Keratinocyte (primary cell): ENCODE results near the gene SNAP29. TPM values are rescaled to one million over a fixed set of nuclear protein-coding genes. Genes with fewer than 3 reads are reported as not detected.

Experiments
- DNase-seq: peaks from one replicate; pipeline ENCODE4 v3.0.0-alpha.2; 2011; ENCODE audit warnings: low read depth, missing footprints, low spot score
- FAIRE-seq: peaks from 2 replicates; lab custom pipeline; 2011; peaks lifted over from hg19 to GRCh38; lab: Jason Lieb, UNC
- H2AFZ ChIP-seq: 2 replicates; pipeline ENCODE4 v1.6.0; 2012; ENCODE audit warnings: low read length, control low read depth, inconsistent platforms; ENCODE audit not compliant: control insufficient read depth
- H3K27ac ChIP-seq: 2 replicates; pipeline ENCODE4 v1.5.1; 2011; ENCODE audit warnings: low read length; ENCODE audit not compliant: control insufficient read depth, insufficient read depth
- H3K27me3 ChIP-seq: 3 replicates; pipeline ENCODE4 v1.6.0; 2011; ENCODE audit warnings: low read length; ENCODE audit not compliant: control insufficient read depth, insufficient read depth; ENCODE audit errors: extremely low read depth
- H3K36me3 ChIP-seq, 2 experiments: 2 replicates in 1 of 2; 3 replicates in 1 of 2; pipeline ENCODE4 v1.5.1; 2011; ENCODE audit warnings: low read length in 2 of 2, mild to moderate bottlenecking in 1 of 2; ENCODE audit not compliant: control insufficient read depth in 2 of 2, insufficient read depth in 2 of 2; ENCODE audit errors: extremely low read depth in 1 of 2
- H3K4me1 ChIP-seq: 3 replicates; pipeline ENCODE4 v1.5.1; 2011; ENCODE audit warnings: low read length; ENCODE audit not compliant: control insufficient read depth, insufficient read depth; ENCODE audit errors: extremely low read depth
- H3K4me2 ChIP-seq: 3 replicates; pipeline ENCODE4 v1.6.0; 2011; ENCODE audit warnings: low read depth, low read length; ENCODE audit not compliant: control insufficient read depth, insufficient read depth; ENCODE audit errors: extremely low read depth
- H3K4me3 ChIP-seq, 3 experiments: fragments of 200-600 bp in 1 of 3; sonication (generic) in 1 of 3; 2 replicates in 2 of 3; 3 replicates in 1 of 3; pipeline ENCODE4 v1.5.1; 2011 to 2016; ENCODE audit warnings: low read length in 3 of 3, mild to moderate bottlenecking in 3 of 3, control low read depth in 2 of 3, inconsistent platforms in 1 of 3, low read depth in 1 of 3, mixed read lengths in 1 of 3, mixed run types in 1 of 3, moderate library complexity in 1 of 3; ENCODE audit not compliant: control insufficient read depth in 2 of 3, insufficient read depth in 2 of 3; ENCODE audit errors: extremely low read depth in 1 of 3
- H3K79me2 ChIP-seq: 2 replicates; pipeline ENCODE4 v1.6.0; 2012; ENCODE audit warnings: low read length; ENCODE audit not compliant: control insufficient read depth, insufficient read depth
- H3K9ac ChIP-seq: 3 replicates; pipeline ENCODE4 v1.6.0; 2011; ENCODE audit warnings: low read length; ENCODE audit not compliant: control insufficient read depth, insufficient read depth; ENCODE audit errors: extremely low read depth
- H3K9me1 ChIP-seq: 3 replicates; pipeline ENCODE4 v1.6.0; 2011; ENCODE audit warnings: low read length; ENCODE audit not compliant: control insufficient read depth, insufficient read depth; ENCODE audit errors: extremely low read depth
- H3K9me3 ChIP-seq: 2 replicates; pipeline ENCODE4 v1.5.1; 2012; ENCODE audit warnings: low read depth, low read length; ENCODE audit not compliant: control insufficient read depth
- H4K20me1 ChIP-seq: 3 replicates; pipeline ENCODE4 v1.6.0; 2011; ENCODE audit warnings: low read length; ENCODE audit not compliant: control insufficient read depth, insufficient read depth; ENCODE audit errors: extremely low read depth
- EZH2 ChIP-seq: IDR thresholded peaks from one replicate; pipeline ENCODE4 v1.6.1; 2012; ENCODE audit warnings: inconsistent platforms, mild to moderate bottlenecking, low read length, moderate library complexity
- dilution Hi-C: fragments of 300-500 bp; cut with MboI; formaldehyde crosslinking; loops from one replicate; pipeline ENCODE4 v1.7.0; 2020; ENCODE audit warnings: low sequenced_read_pairs; ENCODE audit not compliant: extremely low pct_ligation_motif_present
- polyA plus RNA-seq, 5 experiments: library from polyadenylated mRNA; depleted of rRNA in 3 of 5; stranded (reverse) in 3 of 5; stranded (forward) in 1 of 5; unstranded in 1 of 5; fragments of >200 nt; gene quantifications; 1 replicate in 1 of 5; 2 replicates in 3 of 5; 3 replicates in 1 of 5; pipeline versions ENCODE4 v1.2.1 to v1.2.3, GENCODE V29; 2011 to 2012; ENCODE audit warnings: missing spikeins in 2 of 5, low read depth in 1 of 5, low replicate concordance in 1 of 5
- TF ChIP-seq, protein P1 (sequence below), 3 experiments: IDR thresholded peaks in 1 of 3; conservative IDR thresholded peaks in 1 of 3; optimal IDR thresholded peaks in 1 of 3; 2 replicates in 2 of 3; 3 replicates in 1 of 3; pipeline versions ENCODE3 to v1.5.1; 2011; ENCODE audit warnings: low read length in 3 of 3, mild to moderate bottlenecking in 3 of 3, moderate library complexity in 2 of 3, control low read depth in 1 of 3, inconsistent platforms in 1 of 3; ENCODE audit not compliant: insufficient read depth in 2 of 3; ENCODE audit errors: extremely low read depth in 1 of 3

The SNAP29 gene
- polyA plus RNA-seq, 1 donor (not counting 4 experiments of a cell fraction or from before 2014, with no cell fraction given), result 36.5 TPM

DNA sequence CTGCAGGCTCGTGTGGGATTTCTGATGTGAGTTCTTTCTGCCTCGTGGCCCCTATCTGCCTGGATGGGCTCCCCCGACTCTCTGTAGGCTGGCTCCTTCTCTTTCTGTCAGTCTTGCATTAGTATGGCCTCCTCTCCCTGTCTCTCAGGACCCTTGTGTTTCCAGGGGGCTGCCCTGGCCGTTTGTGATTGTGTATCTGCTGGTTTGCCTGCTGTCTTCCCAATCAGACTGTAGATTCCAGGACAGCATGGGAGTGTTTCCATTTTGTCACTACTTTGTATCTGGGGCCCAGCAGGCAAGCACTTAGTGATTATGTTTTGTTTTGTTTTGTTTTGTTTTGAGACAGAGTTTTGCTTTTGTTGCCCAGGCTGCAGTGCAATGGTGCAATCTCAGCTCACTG, 25.6 kb downstream of the SNAP29 start:
- H3K36me3 ChIP-seq, result peaks cover 16 to 32% of the 10 kb centered on the region in 2 experiments

DNA sequence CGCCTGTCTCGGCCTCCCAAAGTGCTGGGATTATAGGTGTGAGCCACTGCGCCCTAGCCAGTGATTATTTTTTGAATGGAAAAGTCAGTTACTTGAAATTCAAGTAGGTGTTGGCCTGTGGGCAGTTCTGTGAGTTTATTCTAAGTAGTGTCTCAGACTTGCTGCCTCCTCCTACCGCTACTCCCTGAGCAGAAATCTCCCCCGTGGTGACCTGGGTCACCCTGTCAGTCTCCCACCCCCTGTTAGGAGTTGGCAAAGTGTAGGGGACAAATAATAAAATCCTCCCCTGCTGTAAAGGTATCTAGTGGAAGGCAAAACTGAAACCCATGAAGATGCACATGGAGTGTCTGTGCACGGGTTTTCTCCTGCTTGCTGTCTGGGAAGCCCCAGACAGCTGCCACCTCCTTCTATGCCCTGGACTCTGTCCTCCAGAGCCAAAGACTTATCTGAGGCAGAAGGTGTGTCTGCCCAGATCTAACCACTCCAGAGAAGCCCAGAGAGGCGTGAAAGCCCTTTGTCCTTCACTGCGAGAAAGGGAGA, 26.3 kb downstream of the SNAP29 start:
- peaks cover 3% of the 10 kb centered on the region for H4K20me1 ChIP-seq
- no peak overlapping the region for H3K4me2 ChIP-seq
- FAIRE-seq, result no peak
- H3K9me3 ChIP-seq, result no peaks in the 10 kb centered on the region
- DNase-seq, result no peak
- no peak overlapping the region for H3K9ac ChIP-seq
- H3K79me2 ChIP-seq, result no peaks in the 10 kb centered on the region
- peaks cover 9% of the 10 kb centered on the region for H3K4me1 ChIP-seq
- H2AFZ ChIP-seq, result no peak overlapping the region
- no peak overlapping the region for H3K4me3 ChIP-seq
- dilution Hi-C loops, result no loop called here
- TF ChIP-seq EZH2, result no peak
- TF ChIP-seq, protein P1, sequence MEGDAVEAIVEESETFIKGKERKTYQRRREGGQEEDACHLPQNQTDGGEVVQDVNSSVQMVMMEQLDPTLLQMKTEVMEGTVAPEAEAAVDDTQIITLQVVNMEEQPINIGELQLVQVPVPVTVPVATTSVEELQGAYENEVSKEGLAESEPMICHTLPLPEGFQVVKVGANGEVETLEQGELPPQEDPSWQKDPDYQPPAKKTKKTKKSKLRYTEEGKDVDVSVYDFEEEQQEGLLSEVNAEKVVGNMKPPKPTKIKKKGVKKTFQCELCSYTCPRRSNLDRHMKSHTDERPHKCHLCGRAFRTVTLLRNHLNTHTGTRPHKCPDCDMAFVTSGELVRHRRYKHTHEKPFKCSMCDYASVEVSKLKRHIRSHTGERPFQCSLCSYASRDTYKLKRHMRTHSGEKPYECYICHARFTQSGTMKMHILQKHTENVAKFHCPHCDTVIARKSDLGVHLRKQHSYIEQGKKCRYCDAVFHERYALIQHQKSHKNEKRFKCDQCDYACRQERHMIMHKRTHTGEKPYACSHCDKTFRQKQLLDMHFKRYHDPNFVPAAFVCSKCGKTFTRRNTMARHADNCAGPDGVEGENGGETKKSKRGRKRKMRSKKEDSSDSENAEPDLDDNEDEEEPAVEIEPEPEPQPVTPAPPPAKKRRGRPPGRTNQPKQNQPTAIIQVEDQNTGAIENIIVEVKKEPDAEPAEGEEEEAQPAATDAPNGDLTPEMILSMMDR (optimal IDR thresholded peaks at IDR 0.05 in 1 of 3, IDR thresholded peaks at IDR 0.05 in 1 of 3, conservative IDR thresholded peaks at IDR 0.05 in 1 of 3; ENCODE audit: extremely low read depth in 1 of 3, insufficient read depth in 2 of 3, low read length in 3 of 3), result no peak
- no peaks in the 10 kb centered on the region for H3K9me1 ChIP-seq
- no peak overlapping the region for H3K27ac ChIP-seq
- peaks cover 16 to 37% of the 10 kb centered on the region in 2 experiments for H3K36me3 ChIP-seq
- H3K27me3 ChIP-seq, result no peaks in the 10 kb centered on the region

More for the DNA sequence above, 25.6 kb downstream of the SNAP29 start:
- H3K27me3 ChIP-seq, result no peaks in the 10 kb centered on the region
- dilution Hi-C loops, result no loop called here
- TF ChIP-seq, protein P1 (optimal IDR thresholded peaks at IDR 0.05 in 1 of 3, IDR thresholded peaks at IDR 0.05 in 1 of 3, conservative IDR thresholded peaks at IDR 0.05 in 1 of 3; ENCODE audit: extremely low read depth in 1 of 3, insufficient read depth in 2 of 3, low read length in 3 of 3), result no peak
- TF ChIP-seq EZH2, result no peak
- H3K9me1 ChIP-seq, result no peaks in the 10 kb centered on the region
- no peak overlapping the region for H3K9ac ChIP-seq
- DNase-seq, result no peak
- no peak overlapping the region for H3K27ac ChIP-seq
- no peaks in the 10 kb centered on the region for H3K9me3 ChIP-seq
- H3K79me2 ChIP-seq, result no peaks in the 10 kb centered on the region
- H4K20me1 ChIP-seq, result peaks cover 3% of the 10 kb centered on the region
- no peak overlapping the region for H2AFZ ChIP-seq
- H3K4me3 ChIP-seq, result no peak overlapping the region
- no peak overlapping the region for H3K4me2 ChIP-seq
- FAIRE-seq, result no peak
- peaks cover 9% of the 10 kb centered on the region for H3K4me1 ChIP-seq
